HG03378 (cell line): ENCODE data around the gene AKR1C8.

ENCODE experiments used
- ATAC-seq: cut with Tn5 transposase; IDR thresholded peaks from one replicate; pipeline ENCODE4 v1.9.1; 2021; ENCODE audit warnings: mild to moderate bottlenecking, moderate library complexity; ENCODE audit not compliant: unreplicated experiment

AKR1C8 gene

DNA sequence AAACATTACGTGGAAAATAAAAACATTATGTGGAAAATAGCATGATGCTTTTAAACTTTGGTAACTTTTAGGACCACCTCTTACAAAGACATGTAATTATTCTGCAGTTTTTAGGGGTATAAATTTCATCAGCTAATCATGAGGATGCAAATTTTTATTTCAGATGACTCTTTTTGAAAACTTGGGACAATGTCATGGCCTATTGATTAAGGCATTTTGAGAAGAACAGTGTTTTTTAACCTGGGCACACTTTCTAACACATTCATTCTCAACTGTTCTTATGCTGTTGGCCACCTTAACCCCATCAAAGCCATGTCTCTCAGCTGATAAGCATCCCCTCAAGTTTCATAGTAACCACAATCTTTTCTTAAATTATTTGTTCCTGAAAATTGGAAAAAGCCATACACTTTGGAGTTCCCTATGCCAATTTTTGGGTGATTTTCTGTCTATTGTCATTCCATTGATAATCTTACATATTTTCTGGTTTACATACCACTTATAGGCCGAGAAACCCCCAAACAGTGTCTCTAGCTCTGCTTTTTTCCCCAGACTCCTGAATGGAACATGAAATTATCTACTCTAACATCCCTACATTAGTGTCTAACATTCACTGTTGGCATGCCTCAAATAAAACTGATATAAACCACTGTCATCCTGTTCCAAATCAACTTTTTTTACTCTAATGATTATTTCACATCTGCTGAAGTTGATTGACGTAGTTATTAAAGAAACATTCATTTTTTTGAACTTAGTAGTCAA, 76.1 kb downstream of the AKR1C8 start:
- no peak for ATAC-seq

- ATAC-seq = no peak
These were observed 77.0 kb downstream of the AKR1C8 start for GRCh38 chr10:5107860-5108526.

GRCh38 chr10:5106553-5106952, 78.4 kb downstream of the AKR1C8 start:
- no peak for ATAC-seq

GRCh38 chr10:5105626-5106025, 79.3 kb downstream of the AKR1C8 start:
- no peak for ATAC-seq
